Endodermal cell (in vitro differentiated cells): ENCODE data around the gene BMAL2. TPM values are rescaled to one million over a fixed set of nuclear protein-coding genes. Genes with fewer than 3 reads are reported as not detected.

Source experiments
- DNase-seq: peaks from one replicate; pipeline ENCODE4 v3.0.0-alpha.2; 2017
- H3K27ac ChIP-seq: 2 replicates; pipeline ENCODE4 v1.5.1; 2013; ENCODE audit warnings: mild to moderate bottlenecking, low read depth, low read length, moderate library complexity
- H3K27me3 ChIP-seq: 2 replicates; pipeline ENCODE4 v1.6.1; 2013; ENCODE audit warnings: mild to moderate bottlenecking, low read length, moderate library complexity; ENCODE audit not compliant: insufficient read depth, control insufficient read depth, poor library complexity, severe bottlenecking
- H3K36me3 ChIP-seq: 2 replicates; pipeline ENCODE4 v1.7.0; 2013; ENCODE audit warnings: mild to moderate bottlenecking, low read length, moderate library complexity; ENCODE audit not compliant: control insufficient read depth, insufficient read depth
- H3K4me1 ChIP-seq: one replicate; pipeline ENCODE4 v1.7.0; 2013; ENCODE audit warnings: low read length; ENCODE audit not compliant: control insufficient read depth, insufficient read depth
- H3K4me3 ChIP-seq: 2 replicates; pipeline ENCODE4 v1.5.1; 2013; ENCODE audit warnings: mild to moderate bottlenecking, low read length, moderate library complexity
- H3K9ac ChIP-seq: 2 replicates; pipeline ENCODE4 v1.6.1; 2013; ENCODE audit warnings: mild to moderate bottlenecking, low read length, moderate library complexity; ENCODE audit not compliant: poor library complexity, severe bottlenecking; ENCODE audit errors: extremely low read depth
- H3K9me3 ChIP-seq: 2 replicates; pipeline ENCODE4 v1.6.1; 2013; ENCODE audit warnings: mild to moderate bottlenecking, low read length, moderate library complexity; ENCODE audit not compliant: control insufficient read depth
- H3K27ac Mint-ChIP-seq: 2 replicates; pipeline ENCODE4 v1.8.0; 2020; ENCODE audit warnings: mixed read lengths
- H3K27me3 Mint-ChIP-seq: 2 replicates; pipeline ENCODE4 v1.8.0; 2021; ENCODE audit warnings: mild to moderate bottlenecking, mixed read lengths; ENCODE audit not compliant: insufficient read depth
- H3K36me3 Mint-ChIP-seq: 2 replicates; pipeline ENCODE4 v1.8.0; 2020; ENCODE audit warnings: low read depth, mixed read lengths
- H3K4me1 Mint-ChIP-seq: 2 replicates; pipeline ENCODE4 v1.8.0; 2020; ENCODE audit warnings: mixed read lengths
- H3K4me3 Mint-ChIP-seq: 2 replicates; pipeline ENCODE4 v1.8.0; 2020; ENCODE audit warnings: mild to moderate bottlenecking, moderate library complexity, mixed read lengths
- H3K9me3 Mint-ChIP-seq: 2 replicates; pipeline ENCODE4 v1.8.0; 2020; ENCODE audit warnings: mild to moderate bottlenecking, mixed read lengths
- WGBS, 2 experiments: methylation state at CpG; one replicate each; pipeline versions ENCODE4 v1.1.5 to v1.1.7; 2013; ENCODE audit warnings: missing lambda C conversion rate in 2 of 2, mixed read lengths in 1 of 2; ENCODE audit not compliant: insufficient coverage in 1 of 2, insufficient read length in 1 of 2; 5-methylcytosine and 5-hydroxymethylcytosine counted together
- total RNA-seq, 2 donors: library from RNA; stranded (reverse); fragmentation: NEBNext Ultra II Directional in 1 of 2; extraction: Animal tissue kit (Norgen Biotek cat#: 25700) in 1 of 2; gene quantifications; 2 replicates in 1 of 2; 3 replicates in 1 of 2; pipeline ENCODE4 v1.2.1, GENCODE V29; 2021
- TF ChIP-seq, protein P1 (sequence below): fragments of 200-600 bp; sonication (generic); conservative IDR thresholded peaks from 2 replicates; pipeline ENCODE4 v1.5.0; 2021; ENCODE audit warnings: antibody characterized with exemption, mild to moderate bottlenecking

Gene BMAL2
- total RNA-seq, 2 donors from 2014 or later = 20.3 to 31.0 TPM

DNA sequence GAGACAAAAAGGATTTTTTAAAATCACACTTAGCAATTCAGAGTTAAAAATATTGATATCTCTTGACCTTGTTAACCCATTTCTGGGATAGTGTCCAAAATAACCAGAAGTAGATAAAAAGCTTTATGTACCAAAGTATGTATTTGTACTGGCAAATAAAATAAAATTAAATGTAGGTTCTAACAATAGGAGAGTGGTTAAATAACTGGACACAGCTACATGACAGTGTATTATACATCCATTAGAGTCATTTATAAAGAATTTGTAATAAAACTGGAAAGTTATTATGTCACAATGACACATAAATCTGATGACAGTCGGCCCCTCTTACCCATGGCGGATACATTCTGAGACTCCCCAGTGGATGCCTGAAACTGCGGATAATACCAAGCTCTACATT lies 34.0 kb downstream of the BMAL2 start:
- no peak for DNase-seq
- Mint-ChIP-seq H3K9me3 (peaks cover 11% of the 10 kb centered on the region), H3K27ac (no peak overlapping the region), H3K36me3 (peaks cover 19% of the 10 kb centered on the region), H3K27me3 (no peaks in the 10 kb centered on the region), H3K4me3 (no peak overlapping the region), H3K4me1 (no peaks in the 10 kb centered on the region)
- no peak overlapping the region for H3K4me3 ChIP-seq
- H3K9me3 ChIP-seq = peaks cover 8% of the 10 kb centered on the region
- no peaks in the 10 kb centered on the region for H3K4me1 ChIP-seq
- TF ChIP-seq, protein P1, sequence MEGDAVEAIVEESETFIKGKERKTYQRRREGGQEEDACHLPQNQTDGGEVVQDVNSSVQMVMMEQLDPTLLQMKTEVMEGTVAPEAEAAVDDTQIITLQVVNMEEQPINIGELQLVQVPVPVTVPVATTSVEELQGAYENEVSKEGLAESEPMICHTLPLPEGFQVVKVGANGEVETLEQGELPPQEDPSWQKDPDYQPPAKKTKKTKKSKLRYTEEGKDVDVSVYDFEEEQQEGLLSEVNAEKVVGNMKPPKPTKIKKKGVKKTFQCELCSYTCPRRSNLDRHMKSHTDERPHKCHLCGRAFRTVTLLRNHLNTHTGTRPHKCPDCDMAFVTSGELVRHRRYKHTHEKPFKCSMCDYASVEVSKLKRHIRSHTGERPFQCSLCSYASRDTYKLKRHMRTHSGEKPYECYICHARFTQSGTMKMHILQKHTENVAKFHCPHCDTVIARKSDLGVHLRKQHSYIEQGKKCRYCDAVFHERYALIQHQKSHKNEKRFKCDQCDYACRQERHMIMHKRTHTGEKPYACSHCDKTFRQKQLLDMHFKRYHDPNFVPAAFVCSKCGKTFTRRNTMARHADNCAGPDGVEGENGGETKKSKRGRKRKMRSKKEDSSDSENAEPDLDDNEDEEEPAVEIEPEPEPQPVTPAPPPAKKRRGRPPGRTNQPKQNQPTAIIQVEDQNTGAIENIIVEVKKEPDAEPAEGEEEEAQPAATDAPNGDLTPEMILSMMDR = no peak
- peaks cover 13% of the 10 kb centered on the region for H3K36me3 ChIP-seq
- H3K9ac ChIP-seq = no peak overlapping the region
- no peaks in the 10 kb centered on the region for H3K27me3 ChIP-seq
- H3K27ac ChIP-seq = no peak overlapping the region
- 84 to 90% methylated on average over 2 to 3 of the region's 3 CpGs for WGBS, 2 experiments

DNA sequence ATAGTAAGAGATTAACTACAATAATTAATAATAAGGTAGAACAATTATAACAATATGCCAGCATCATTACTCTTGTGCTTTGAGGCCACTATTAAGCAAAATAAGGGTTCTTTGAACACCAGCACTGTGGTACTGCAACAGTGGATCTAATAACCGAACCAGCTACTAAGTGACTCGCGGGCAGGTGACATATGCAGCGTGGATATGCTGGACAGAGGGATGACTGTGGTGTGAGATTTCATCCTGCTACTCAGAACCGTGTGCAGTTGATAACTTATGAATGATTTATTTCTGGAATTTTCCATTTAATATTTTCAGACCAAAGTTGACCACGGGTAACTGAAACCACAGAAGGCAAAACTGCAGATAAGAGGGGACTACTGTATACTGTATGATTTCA lies 34.4 kb downstream of the BMAL2 start:
- H3K27me3 Mint-ChIP-seq = no peaks in the 10 kb centered on the region
- Histone ChIP-seq H3K4me1 (no peaks in the 10 kb centered on the region), H3K9ac (no peak overlapping the region), H3K27me3 (no peaks in the 10 kb centered on the region), H3K9me3 (peaks cover 8% of the 10 kb centered on the region), H3K36me3 (peaks cover 13% of the 10 kb centered on the region), H3K4me3 (no peak overlapping the region), H3K27ac (no peak overlapping the region)
- no peaks in the 10 kb centered on the region for H3K4me1 Mint-ChIP-seq
- no peak overlapping the region for H3K27ac Mint-ChIP-seq
- H3K4me3 Mint-ChIP-seq = no peak overlapping the region
- peaks cover 11% of the 10 kb centered on the region for H3K9me3 Mint-ChIP-seq
- H3K36me3 Mint-ChIP-seq = peaks cover 21% of the 10 kb centered on the region
- 93 to 100% methylated on average over 4 to 5 of the region's 6 CpGs for WGBS, 2 experiments
- DNase-seq = no peak
- TF ChIP-seq, protein P1 = no peak

DNA sequence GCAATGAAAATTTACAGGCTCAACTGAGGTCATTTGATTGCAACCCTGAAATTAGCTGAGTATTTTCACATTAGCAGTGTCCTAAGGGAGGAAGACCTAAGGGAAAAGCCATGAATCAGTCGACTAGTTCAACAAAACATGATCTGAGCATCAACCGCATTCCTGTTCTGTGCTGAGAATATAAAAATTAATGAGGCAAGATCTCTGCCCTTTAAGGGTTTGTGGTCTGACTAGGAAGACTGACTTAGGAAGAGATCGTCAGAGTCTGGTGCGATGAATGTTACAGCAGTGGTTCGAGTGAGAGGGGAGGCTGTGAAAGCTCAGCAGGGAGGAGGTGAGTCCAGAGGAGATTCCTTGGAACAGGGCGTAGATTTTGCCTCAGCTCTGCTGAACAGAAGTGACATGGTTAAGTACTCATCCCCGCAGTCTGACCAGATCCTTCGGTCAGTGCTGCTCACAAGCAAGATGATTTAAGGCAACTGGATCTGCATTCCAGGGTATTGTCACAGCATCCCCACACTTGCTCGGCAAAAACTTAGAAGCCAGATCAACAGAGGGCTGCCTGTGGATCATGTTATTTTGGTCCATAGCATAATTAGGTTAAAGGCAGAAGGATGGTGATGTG lies 49.6 kb downstream of the BMAL2 start:
- H3K27me3 ChIP-seq = no peaks in the 10 kb centered on the region
- no peaks in the 10 kb centered on the region for H3K4me1 ChIP-seq
- no peak overlapping the region for H3K9ac ChIP-seq
- DNase-seq = no peak
- H3K27me3 Mint-ChIP-seq = no peaks in the 10 kb centered on the region
- H3K4me1 Mint-ChIP-seq = no peaks in the 10 kb centered on the region
- 92 to 94% methylated on average over 9 of the region's 9 CpGs for WGBS, 2 experiments
- H3K36me3 ChIP-seq = peaks cover 5% of the 10 kb centered on the region
- no peak overlapping the region for H3K4me3 ChIP-seq
- H3K27ac Mint-ChIP-seq = no peak overlapping the region
- H3K9me3 ChIP-seq = no peaks in the 10 kb centered on the region
- H3K27ac ChIP-seq = no peak overlapping the region
- peaks cover 23% of the 10 kb centered on the region for H3K36me3 Mint-ChIP-seq
- no peaks in the 10 kb centered on the region for H3K9me3 Mint-ChIP-seq
- TF ChIP-seq, protein P1 = no peak
- no peak overlapping the region for H3K4me3 Mint-ChIP-seq

Other genes starting within 250 kb of the BMAL2 start
- 10 to 100 TPM; 33.2 to 78.3 TPM for gene STK38L, start 88.5 kb upstream of the BMAL2 start, total RNA-seq
- 1 to 10 TPM in 1 of 2 donors, under 1 TPM in 1; 0.31 to 1.0 TPM for gene SMCO2, start 113.9 kb downstream of the BMAL2 start, total RNA-seq
- gene PPFIBP1, start 191.4 kb downstream of the BMAL2 start, total RNA-seq = 100 to 1,000 TPM in 1 of 2 donors, 10 to 100 TPM in 1; 98.5 to 213 TPM